GM10248 (cell line): Measurements from ENCODE around the gene SLC23A1.

Experiments used
- CTCF ChIA-PET: fragments of 300-600 bp; sonication (Branson Sonifier 250); formaldehyde crosslinking; extraction: SDS; loops from one replicate; lab custom pipeline; 2021; ENCODE audit warnings: antibody characterized with exemption; lab: Yijun Ruan, JAX
- POLR2A ChIA-PET: fragments of 350-650 bp; sonication (Branson Sonifier 250); formaldehyde crosslinking; extraction: SDS; loops from one replicate; lab custom pipeline; 2020; ENCODE audit warnings: antibody characterized with exemption; lab: Yijun Ruan, JAX
- DNase-seq: peaks from one replicate; pipeline ENCODE4 v3.0.0; 2012; ENCODE audit errors: extremely low spot score
- TF ChIP-seq, protein P1 (sequence below): IDR thresholded peaks from 2 replicates; pipeline ENCODE4 v1.5.1; 2012; ENCODE audit warnings: mild to moderate bottlenecking, low read depth; ENCODE audit errors: extremely low read depth, missing control alignments, control extremely low read depth

The SLC23A1 gene

DNA sequence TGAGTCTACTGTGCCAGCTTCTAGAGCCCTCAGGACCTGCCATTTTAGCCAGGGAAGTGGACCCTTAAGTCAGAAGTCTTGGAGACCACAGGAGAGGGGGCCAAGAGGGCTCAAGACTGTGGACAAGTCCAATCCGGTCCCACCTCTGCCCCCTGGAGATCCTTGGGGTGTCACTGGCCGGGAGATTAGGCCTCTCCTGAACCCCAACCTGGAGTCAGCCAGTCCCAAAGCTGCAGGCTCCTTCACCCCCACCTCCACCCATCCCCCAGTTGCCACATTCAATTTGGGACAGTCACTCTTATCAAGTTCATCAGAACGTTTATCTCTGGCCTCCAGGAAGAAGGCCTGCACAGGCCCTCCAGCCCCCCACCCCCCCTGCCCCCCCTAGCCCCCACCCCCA is 290 bp downstream of the SLC23A1 start:
- TF ChIP-seq, protein P1, sequence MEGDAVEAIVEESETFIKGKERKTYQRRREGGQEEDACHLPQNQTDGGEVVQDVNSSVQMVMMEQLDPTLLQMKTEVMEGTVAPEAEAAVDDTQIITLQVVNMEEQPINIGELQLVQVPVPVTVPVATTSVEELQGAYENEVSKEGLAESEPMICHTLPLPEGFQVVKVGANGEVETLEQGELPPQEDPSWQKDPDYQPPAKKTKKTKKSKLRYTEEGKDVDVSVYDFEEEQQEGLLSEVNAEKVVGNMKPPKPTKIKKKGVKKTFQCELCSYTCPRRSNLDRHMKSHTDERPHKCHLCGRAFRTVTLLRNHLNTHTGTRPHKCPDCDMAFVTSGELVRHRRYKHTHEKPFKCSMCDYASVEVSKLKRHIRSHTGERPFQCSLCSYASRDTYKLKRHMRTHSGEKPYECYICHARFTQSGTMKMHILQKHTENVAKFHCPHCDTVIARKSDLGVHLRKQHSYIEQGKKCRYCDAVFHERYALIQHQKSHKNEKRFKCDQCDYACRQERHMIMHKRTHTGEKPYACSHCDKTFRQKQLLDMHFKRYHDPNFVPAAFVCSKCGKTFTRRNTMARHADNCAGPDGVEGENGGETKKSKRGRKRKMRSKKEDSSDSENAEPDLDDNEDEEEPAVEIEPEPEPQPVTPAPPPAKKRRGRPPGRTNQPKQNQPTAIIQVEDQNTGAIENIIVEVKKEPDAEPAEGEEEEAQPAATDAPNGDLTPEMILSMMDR: no peak
- DNase-seq: no peak
- ChIA-PET CTCF (interaction anchor here (1.5 kb wide), 1 partner anchor 13 kb away, joined by 3 read pairs; no protein-coding TSS in a partner anchor), POLR2A (interaction anchor here (0.6 kb wide), 1 partner anchor 16 kb away, joined by 3 read pairs; no protein-coding TSS in a partner anchor)

DNA sequence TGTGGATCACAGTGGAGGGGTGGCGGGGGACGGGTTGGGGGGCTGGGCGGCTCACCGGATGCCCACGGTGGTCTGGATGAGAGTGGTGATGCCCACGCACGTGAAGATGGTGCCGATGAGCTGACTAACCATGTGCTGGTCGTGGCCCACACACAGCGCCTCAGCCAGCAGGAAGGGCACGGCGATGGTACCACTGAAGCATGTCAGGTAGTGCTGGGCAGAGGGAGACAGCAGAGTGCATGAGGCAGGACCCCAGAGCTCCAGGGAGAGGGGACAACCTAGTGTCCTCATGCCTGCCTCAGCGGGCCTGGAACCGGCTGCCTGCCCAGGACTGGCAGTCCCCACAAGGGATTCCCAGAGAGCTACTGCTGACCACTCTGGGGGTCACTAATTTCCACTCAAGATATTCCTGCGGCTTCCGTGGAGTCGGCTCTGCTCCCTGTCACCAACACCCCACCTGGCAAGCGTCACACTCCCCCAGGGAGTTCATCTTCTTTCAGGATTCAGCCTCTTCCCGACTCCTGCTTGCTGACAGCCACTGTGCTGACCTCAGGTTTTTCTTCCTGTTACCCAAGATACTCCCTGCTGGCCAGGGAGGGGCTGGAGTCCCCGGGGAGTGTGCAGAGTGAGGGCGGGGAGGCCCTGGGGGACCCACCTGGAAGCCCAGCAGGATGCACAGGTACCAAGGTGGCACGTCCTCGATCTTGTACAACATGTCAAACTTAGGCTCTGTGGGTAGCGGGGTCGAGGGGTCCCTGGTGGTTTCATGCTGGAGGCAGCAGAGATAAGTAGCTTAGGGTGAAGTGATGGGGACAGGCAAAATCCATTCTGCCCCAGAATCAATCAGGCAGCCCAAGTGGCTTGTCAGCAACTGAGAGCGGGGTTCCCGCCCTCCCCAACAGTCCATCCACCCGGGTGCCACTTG is 998 bp downstream of the SLC23A1 start:
- ChIA-PET CTCF (interaction anchor here (1.3 to 1.5 kb wide), 2 partner anchors 9 to 13 kb away, joined by 3 to 6 read pairs; no protein-coding TSS in a partner anchor), POLR2A (interaction anchor here (0.6 to 0.7 kb wide), 2 partner anchors 16 to 209 kb away, joined by 3 to 6 read pairs; no protein-coding TSS in a partner anchor)
- no peak for DNase-seq
- TF ChIP-seq, protein P1: no peak

DNA sequence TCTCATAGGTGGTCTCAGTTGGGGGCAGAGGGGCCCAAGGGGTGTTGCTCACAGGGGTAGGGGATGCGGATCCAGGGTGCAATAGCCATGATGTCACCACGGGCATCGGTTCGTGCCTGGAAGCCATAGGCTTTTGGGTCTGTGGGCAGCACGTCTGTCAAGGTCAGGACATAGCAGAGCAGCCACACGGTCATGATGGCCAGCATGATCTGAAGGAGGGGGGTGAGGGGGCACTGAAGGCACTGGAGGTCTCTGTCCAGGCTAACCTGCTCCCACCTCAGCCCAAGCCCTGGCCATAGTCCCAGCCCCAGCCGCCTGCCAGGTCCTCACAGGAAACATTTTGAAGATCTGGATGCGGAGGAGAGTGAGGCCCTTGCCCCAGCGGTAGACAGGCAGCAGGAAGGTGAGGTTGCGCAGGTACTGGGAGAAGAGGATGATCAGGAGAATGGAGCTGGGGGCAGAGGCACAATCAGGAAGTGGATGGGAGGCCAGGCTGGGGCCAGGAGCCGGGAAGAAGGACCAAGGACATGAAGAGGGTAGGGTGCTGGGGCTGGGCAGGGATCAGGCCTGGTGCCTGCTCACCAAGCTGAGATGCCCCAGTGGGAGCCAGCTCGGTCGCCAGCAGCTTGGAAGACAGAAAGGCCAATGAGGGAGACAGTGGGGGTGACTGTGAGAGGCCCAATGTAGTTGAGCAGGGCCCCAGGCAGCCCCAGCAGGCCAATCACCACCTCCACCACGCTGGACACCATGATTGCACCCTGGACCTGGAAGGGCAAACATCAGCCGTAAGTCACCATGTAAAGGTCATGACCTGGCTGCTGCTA is 3.3 kb downstream of the SLC23A1 start:
- TF ChIP-seq, protein P1: no peak
- CTCF ChIA-PET: interaction anchor here (1.2 kb wide), 1 partner anchor 9 kb away, joined by 3 read pairs; no protein-coding TSS in a partner anchor
- POLR2A ChIA-PET: interaction anchor here (0.6 to 1.7 kb wide), 2 partner anchors 11 to 1050 kb away, joined by 4 read pairs; partner anchors contain the start of gene MZB1
- DNase-seq: no peak

DNA sequence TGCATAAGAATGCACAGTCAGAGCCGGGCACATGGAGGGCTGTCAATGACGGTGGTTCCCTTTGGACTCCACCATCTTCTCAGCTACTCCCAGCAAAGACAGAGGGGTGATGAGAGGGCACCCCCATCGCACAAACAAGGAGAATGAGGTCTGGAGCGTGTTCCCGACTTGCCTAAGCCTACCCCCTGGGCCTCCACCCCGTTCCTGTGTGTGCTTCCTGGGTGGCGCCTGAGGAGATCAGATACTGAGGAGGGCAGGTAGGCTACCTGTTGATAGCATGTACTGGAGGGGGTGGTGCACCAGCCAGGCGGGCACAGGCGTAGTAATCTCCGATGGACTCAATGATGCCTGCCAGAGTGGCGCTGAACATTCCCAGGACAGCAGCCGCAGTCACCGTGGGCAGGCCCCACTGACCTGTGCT is 4.1 kb downstream of the SLC23A1 start:
- POLR2A ChIA-PET: interaction anchor here (0.5 kb wide), 1 partner anchor 17 kb away, joined by 8 read pairs; no protein-coding TSS in a partner anchor
- DNase-seq: no peak
- TF ChIP-seq, protein P1: no peak
- CTCF ChIA-PET: no interaction called here

DNA sequence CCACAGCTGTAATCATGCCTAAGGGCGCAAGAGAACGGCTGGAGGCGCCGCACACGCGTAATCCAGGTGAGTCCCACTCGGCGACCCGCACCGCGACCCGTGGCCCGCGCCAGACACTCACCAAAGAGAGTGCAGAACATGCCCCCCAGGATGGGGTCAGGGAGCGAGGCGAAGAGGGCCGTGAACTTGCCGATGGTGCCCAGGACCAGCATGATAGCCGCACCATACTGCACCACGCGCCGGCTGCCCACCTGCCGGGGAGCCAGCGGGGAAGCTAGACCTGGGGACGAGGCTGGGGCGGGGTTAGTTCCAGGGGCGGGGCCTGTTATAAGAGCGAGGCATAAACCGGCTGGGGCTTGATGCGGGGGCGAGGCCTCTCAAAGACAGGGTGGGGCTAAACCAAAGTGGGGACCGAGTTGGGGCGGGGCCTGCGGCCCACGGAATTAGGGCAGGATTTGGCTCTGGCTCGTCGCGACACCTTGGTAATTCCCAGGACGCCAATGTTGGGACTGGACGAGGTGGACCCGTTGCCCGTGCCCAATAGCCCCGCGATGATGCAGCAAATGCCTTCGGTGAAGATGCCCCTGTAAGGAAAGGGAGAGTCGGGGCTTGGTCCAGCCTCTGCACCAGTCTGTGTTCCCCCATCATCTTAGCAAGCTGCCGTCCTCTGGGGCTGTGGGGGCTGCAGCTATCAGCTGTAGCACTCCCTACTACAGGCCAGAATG is 4.8 kb downstream of the SLC23A1 start:
- CTCF ChIA-PET: interaction anchor here (1.6 kb wide), 1 partner anchor 8 kb away, joined by 5 read pairs; no protein-coding TSS in a partner anchor
- TF ChIP-seq, protein P1: no peak
- POLR2A ChIA-PET: interaction anchor here (0.5 to 1.1 kb wide), 2 partner anchors 8 to 17 kb away, joined by 4 to 8 read pairs; no protein-coding TSS in a partner anchor
- DNase-seq: no peak
